HG02885 (cell line): Measurements from ENCODE around the gene MYO7A.

ENCODE experiments used
- ATAC-seq: cut with Tn5 transposase; IDR thresholded peaks from one replicate; pipeline ENCODE4 v1.9.1; 2021; ENCODE audit warnings: mild to moderate bottlenecking; ENCODE audit not compliant: unreplicated experiment, poor library complexity

MYO7A gene

GRCh38 chr11:77127920-77128691 is at the start of gene MYO7A:
MYO7A (plus strand) TSS chr11:77128246; CDS start chr11:77130635, 2,389 bp downstream.
- ATAC-seq: no peak

GRCh38 chr11:77079666-77080065 is 48.4 kb upstream of the MYO7A start:
- ATAC-seq: no peak

GRCh38 chr11:77080643-77081210 is 47.3 kb upstream of the MYO7A start:
- no peak for ATAC-seq

GRCh38 chr11:77081381-77081851 is 46.6 kb upstream of the MYO7A start:
- no peak for ATAC-seq

- no peak for ATAC-seq
Measured at GRCh38 chr11:77081976-77082836, 45.8 kb upstream of the MYO7A start.

- ATAC-seq: no peak
Measured at GRCh38 chr11:77082838-77083565, 45.0 kb upstream of the MYO7A start.

GRCh38 chr11:77083566-77084245 is 44.3 kb upstream of the MYO7A start:
- ATAC-seq: no peak

- ATAC-seq: no peak
Measured at GRCh38 chr11:77084581-77085191, 43.4 kb upstream of the MYO7A start.

GRCh38 chr11:77085652-77086051 is 42.4 kb upstream of the MYO7A start:
- ATAC-seq: no peak

GRCh38 chr11:77086521-77087472 is 41.2 kb upstream of the MYO7A start:
- no peak for ATAC-seq

- no peak for ATAC-seq
Measured at GRCh38 chr11:77087723-77088225, 40.3 kb upstream of the MYO7A start.

GRCh38 chr11:77088236-77089003 is 39.6 kb upstream of the MYO7A start:
- no peak for ATAC-seq

GRCh38 chr11:77089004-77089545 is 39.0 kb upstream of the MYO7A start:
- ATAC-seq: no peak

- ATAC-seq: no peak
Measured at GRCh38 chr11:77090046-77090372, 38.0 kb upstream of the MYO7A start.

- ATAC-seq: no peak
Measured at GRCh38 chr11:77090373-77091111, 37.5 kb upstream of the MYO7A start.

- ATAC-seq: peak; percentile 80
Measured at GRCh38 chr11:77091146-77091940, 36.7 kb upstream of the MYO7A start.
